H9 (cell line): Measurements from ENCODE around the gene KANSL1. TPM values are rescaled to one million over a fixed set of nuclear protein-coding genes. Genes with fewer than 3 reads are reported as not detected.
A peak's percentile ranks its signal among the peaks of the same experiment; 100 is the strongest.

Experiments used
- DNase-seq: peaks from one replicate; pipeline ENCODE4 v3.0.0-alpha.2; 2017
- H2AFZ ChIP-seq: one replicate; pipeline ENCODE4 v1.6.1; 2013; ENCODE audit warnings: mild to moderate bottlenecking, low read length, control low read depth, moderate library complexity
- H2AK5ac ChIP-seq: 2 replicates; pipeline ENCODE4 v1.6.1; 2013; ENCODE audit warnings: low read length, control low read depth, mixed read lengths; ENCODE audit not compliant: insufficient read length
- H2BK120ac ChIP-seq: one replicate; pipeline ENCODE4 v1.6.1; 2013; ENCODE audit warnings: low read depth, mild to moderate bottlenecking, low read length, control low read depth, inconsistent platforms; ENCODE audit not compliant: poor library complexity, severe bottlenecking
- H2BK12ac ChIP-seq: 2 replicates; pipeline ENCODE4 v1.6.1; 2013; ENCODE audit warnings: low read length, control low read depth, mixed read lengths, low read depth; ENCODE audit not compliant: insufficient read length
- H2BK15ac ChIP-seq: 2 replicates; pipeline ENCODE4 v1.6.1; 2013; ENCODE audit warnings: low read depth, low read length, control low read depth
- H2BK20ac ChIP-seq: one replicate; pipeline ENCODE4 v1.6.1; 2013; ENCODE audit warnings: low read depth, mild to moderate bottlenecking, low read length, control low read depth, inconsistent platforms; ENCODE audit not compliant: poor library complexity, severe bottlenecking
- H2BK5ac ChIP-seq: 2 replicates; pipeline ENCODE4 v1.6.1; 2013; ENCODE audit warnings: low read length, control low read depth, mixed read lengths; ENCODE audit not compliant: insufficient read length
- H3K14ac ChIP-seq: 2 replicates; pipeline ENCODE4 v1.6.1; 2013; ENCODE audit warnings: low read length, control low read depth; ENCODE audit not compliant: insufficient read depth
- H3K18ac ChIP-seq: 2 replicates; pipeline ENCODE4 v1.6.1; 2013; ENCODE audit warnings: low read depth, mild to moderate bottlenecking, mixed read lengths, low read length, control low read depth; ENCODE audit not compliant: insufficient read length
- H3K23ac ChIP-seq: 2 replicates; pipeline ENCODE4 v1.6.1; 2013; ENCODE audit warnings: low read length, control low read depth, mixed read lengths, low read depth; ENCODE audit not compliant: insufficient read length
- H3K23me2 ChIP-seq: 2 replicates; pipeline ENCODE4 v1.6.1; 2013; ENCODE audit warnings: low read depth, mild to moderate bottlenecking, mixed read lengths, low read length, control low read depth; ENCODE audit not compliant: insufficient read length, poor library complexity, severe bottlenecking
- H3K27ac ChIP-seq: 2 replicates; pipeline ENCODE4 v1.5.1; 2013; ENCODE audit warnings: low read length, control low read depth, mixed read lengths, low read depth; ENCODE audit not compliant: insufficient read length
- H3K27me3 ChIP-seq: 2 replicates; pipeline ENCODE4 v1.6.1; 2013; ENCODE audit warnings: low read length, control low read depth, inconsistent platforms; ENCODE audit not compliant: insufficient read depth
- H3K4ac ChIP-seq: 2 replicates; pipeline ENCODE4 v1.6.1; 2013; ENCODE audit warnings: low read depth, mild to moderate bottlenecking, control low read depth, inconsistent platforms, low read length, moderate library complexity
- H3K4me1 ChIP-seq: 2 replicates; pipeline ENCODE4 v1.6.1; 2013; ENCODE audit warnings: low read length, control low read depth, inconsistent platforms; ENCODE audit not compliant: insufficient read depth
- H3K4me2 ChIP-seq: 2 replicates; pipeline ENCODE4 v1.6.1; 2013; ENCODE audit warnings: low read length, control low read depth, mixed read lengths; ENCODE audit not compliant: insufficient read length, insufficient read depth
- H3K56ac ChIP-seq: 2 replicates; pipeline ENCODE4 v1.6.1; 2013; ENCODE audit warnings: low read depth, mild to moderate bottlenecking, mixed read lengths, low read length, control low read depth; ENCODE audit not compliant: insufficient read length
- H3K79me1 ChIP-seq: 2 replicates; pipeline ENCODE4 v1.6.1; 2013; ENCODE audit warnings: low read depth, mild to moderate bottlenecking, moderate library complexity, low read length, control low read depth, inconsistent platforms; ENCODE audit not compliant: insufficient read depth, poor library complexity, severe bottlenecking
- H3K79me2 ChIP-seq: 2 replicates; pipeline ENCODE4 v1.6.1; 2013; ENCODE audit warnings: low read length, control low read depth, inconsistent platforms; ENCODE audit not compliant: insufficient read depth
- H3K9ac ChIP-seq: 2 replicates; pipeline ENCODE4 v1.6.1; 2013; ENCODE audit warnings: low read length, control low read depth, mixed read lengths; ENCODE audit not compliant: insufficient read length; ENCODE audit errors: extremely low read depth
- H3K9me3 ChIP-seq: one replicate; pipeline ENCODE4 v1.6.1; 2013; ENCODE audit warnings: low read depth, low read length, inconsistent platforms; ENCODE audit not compliant: control insufficient read depth
- H3T11ph ChIP-seq: one replicate; pipeline ENCODE4 v1.6.1; 2013; ENCODE audit warnings: mild to moderate bottlenecking, low read length, control low read depth, inconsistent platforms
- H4K20me1 ChIP-seq: one replicate; pipeline ENCODE4 v1.6.1; 2013; ENCODE audit not compliant: control insufficient read depth, insufficient read length, insufficient read depth
- H4K5ac ChIP-seq: 2 replicates; pipeline ENCODE4 v1.6.1; 2013; ENCODE audit warnings: low read depth, mild to moderate bottlenecking, mixed read lengths, low read length, control low read depth; ENCODE audit not compliant: insufficient read length
- H4K8ac ChIP-seq: replicated peaks from 2 replicates; pipeline ENCODE4 v1.6.1; 2013; ENCODE audit warnings: low read length, control low read depth, mixed read lengths, low read depth; ENCODE audit not compliant: insufficient read length
- H4K91ac ChIP-seq: 2 replicates; pipeline ENCODE4 v1.6.1; 2013; ENCODE audit warnings: low read depth, mild to moderate bottlenecking, moderate library complexity, mixed read lengths, low read length, control low read depth; ENCODE audit not compliant: insufficient read length
- H3K27ac Mint-ChIP-seq, 3 experiments: 2 replicates in 2 of 3; 3 replicates in 1 of 3; pipeline ENCODE4 v1.8.0; 2020 to 2021; ENCODE audit warnings: mixed read lengths in 3 of 3, mild to moderate bottlenecking in 1 of 3, moderate library complexity in 1 of 3
- H3K27me3 Mint-ChIP-seq: 2 replicates; pipeline ENCODE4 v1.8.0; 2021; ENCODE audit warnings: low read depth, mild to moderate bottlenecking, moderate library complexity, mixed read lengths
- H3K36me3 Mint-ChIP-seq, 3 experiments: 2 replicates in 2 of 3; 3 replicates in 1 of 3; pipeline ENCODE4 v1.8.0; 2020 to 2021; ENCODE audit warnings: low read depth in 3 of 3, mixed read lengths in 3 of 3; ENCODE audit not compliant: insufficient read depth in 1 of 3
- H3K4me1 Mint-ChIP-seq, 2 experiments: 2 replicates each; pipeline ENCODE4 v1.8.0; 2020; ENCODE audit warnings: mixed read lengths in 2 of 2
- H3K4me3 Mint-ChIP-seq, 2 experiments: 2 replicates in 1 of 2; 3 replicates in 1 of 2; pipeline ENCODE4 v1.8.0; 2020 to 2021; ENCODE audit warnings: mild to moderate bottlenecking in 2 of 2, mixed read lengths in 2 of 2, moderate library complexity in 1 of 2
- H3K9me3 Mint-ChIP-seq, 2 experiments: 2 replicates in 1 of 2; 3 replicates in 1 of 2; pipeline ENCODE4 v1.8.0; 2020; ENCODE audit warnings: mild to moderate bottlenecking in 2 of 2, mixed read lengths in 2 of 2, moderate library complexity in 1 of 2
- WGBS: extraction: QIAGEN DNeasy Blood & Tissue Kit; methylation state at CpG from one replicate; pipeline ENCODE4 v1.1.7; 2013; ENCODE audit warnings: missing lambda C conversion rate, low lambda C conversion rate, mixed read lengths; ENCODE audit not compliant: insufficient read length; ENCODE audit errors: extremely low coverage; 5-methylcytosine and 5-hydroxymethylcytosine counted together
- total RNA-seq: library from RNA; stranded (reverse); gene quantifications from 2 replicates; pipeline ENCODE4 v1.2.1, GENCODE V29; 2021
- TF ChIP-seq, protein P1 (sequence below): fragments of 200-600 bp; sonication (generic); conservative IDR thresholded peaks from 3 replicates; pipeline ENCODE4 v1.8.0; 2021; ENCODE audit warnings: antibody characterized with exemption, mild to moderate bottlenecking

KANSL1 gene
- total RNA-seq, 1 experiment from 2014 or later: 114 TPM

DNA sequence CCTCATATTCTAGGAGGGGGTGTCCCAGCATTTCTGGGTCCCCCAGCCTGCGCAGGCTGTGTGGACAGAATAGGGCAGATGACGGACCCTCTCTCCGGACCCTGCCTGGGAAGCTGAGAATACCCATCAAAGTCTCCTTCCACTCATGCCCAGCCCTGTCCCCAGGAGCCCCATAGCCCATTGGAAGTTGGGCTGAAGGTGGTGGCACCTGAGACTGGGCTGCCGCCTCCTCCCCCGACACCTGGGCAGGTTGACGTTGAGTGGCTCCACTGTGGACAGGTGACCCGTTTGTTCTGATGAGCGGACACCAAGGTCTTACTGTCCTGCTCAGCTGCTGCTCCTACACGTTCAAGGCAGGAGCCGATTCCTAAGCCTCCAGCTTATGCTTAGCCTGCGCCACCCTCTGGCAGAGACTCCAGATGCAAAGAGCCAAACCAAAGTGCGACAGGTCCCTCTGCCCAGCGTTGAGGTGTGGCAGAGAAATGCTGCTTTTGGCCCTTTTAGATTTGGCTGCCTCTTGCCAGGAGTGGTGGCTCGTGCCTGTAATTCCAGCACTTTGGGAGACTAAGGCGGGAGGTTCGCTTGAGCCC, 182.5 kb downstream of the KANSL1 start:
- no peak overlapping the region for H3K27ac ChIP-seq
- DNase-seq: peak; percentile 68
- no peak overlapping the region for H3K9ac ChIP-seq
- no peak overlapping the region for H3K18ac ChIP-seq
- H3K9me3 ChIP-seq: no peaks in the 10 kb centered on the region
- H3K9me3 Mint-ChIP-seq: peaks cover 0 to 6% of the 10 kb centered on the region in 2 experiments; a peak in 2 of 5 replicates
- TF ChIP-seq, protein P1, sequence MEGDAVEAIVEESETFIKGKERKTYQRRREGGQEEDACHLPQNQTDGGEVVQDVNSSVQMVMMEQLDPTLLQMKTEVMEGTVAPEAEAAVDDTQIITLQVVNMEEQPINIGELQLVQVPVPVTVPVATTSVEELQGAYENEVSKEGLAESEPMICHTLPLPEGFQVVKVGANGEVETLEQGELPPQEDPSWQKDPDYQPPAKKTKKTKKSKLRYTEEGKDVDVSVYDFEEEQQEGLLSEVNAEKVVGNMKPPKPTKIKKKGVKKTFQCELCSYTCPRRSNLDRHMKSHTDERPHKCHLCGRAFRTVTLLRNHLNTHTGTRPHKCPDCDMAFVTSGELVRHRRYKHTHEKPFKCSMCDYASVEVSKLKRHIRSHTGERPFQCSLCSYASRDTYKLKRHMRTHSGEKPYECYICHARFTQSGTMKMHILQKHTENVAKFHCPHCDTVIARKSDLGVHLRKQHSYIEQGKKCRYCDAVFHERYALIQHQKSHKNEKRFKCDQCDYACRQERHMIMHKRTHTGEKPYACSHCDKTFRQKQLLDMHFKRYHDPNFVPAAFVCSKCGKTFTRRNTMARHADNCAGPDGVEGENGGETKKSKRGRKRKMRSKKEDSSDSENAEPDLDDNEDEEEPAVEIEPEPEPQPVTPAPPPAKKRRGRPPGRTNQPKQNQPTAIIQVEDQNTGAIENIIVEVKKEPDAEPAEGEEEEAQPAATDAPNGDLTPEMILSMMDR: peak; percentile 39; the same call in 2 of the 3 replicates
- H3K4me3 Mint-ChIP-seq: no peak overlapping the region
- H3K56ac ChIP-seq: no peak overlapping the region
- H3K27ac Mint-ChIP-seq: no peak overlapping the region
- H3K14ac ChIP-seq: no peak overlapping the region
- no peaks in the 10 kb centered on the region; a peak in 2 of 7 replicates for H3K36me3 Mint-ChIP-seq
- H3K27me3 Mint-ChIP-seq: peaks cover 2% of the 10 kb centered on the region
- H3K79me1 ChIP-seq: no peaks in the 10 kb centered on the region
- no peaks in the 10 kb centered on the region for H4K20me1 ChIP-seq
- H2BK12ac ChIP-seq: no peak overlapping the region
- H4K8ac ChIP-seq: no peak overlapping the region
- no peak overlapping the region for H3K4ac ChIP-seq
- H2BK5ac ChIP-seq: no peak overlapping the region
- H3K79me2 ChIP-seq: no peaks in the 10 kb centered on the region
- H4K91ac ChIP-seq: no peak overlapping the region
- H3K23me2 ChIP-seq: no peaks in the 10 kb centered on the region
- no peak overlapping the region for H4K5ac ChIP-seq
- no peaks in the 10 kb centered on the region for H3K27me3 ChIP-seq
- H3K4me1 Mint-ChIP-seq: 0 out of 4 replicates have a peak, but pooled peaks cover 0 to 6% of the 10 kb centered on the region in 2 experiments
- H2BK15ac ChIP-seq: no peak overlapping the region
- no peak overlapping the region for H2AK5ac ChIP-seq
- no peak overlapping the region for H2BK20ac ChIP-seq
- no peaks in the 10 kb centered on the region for H3K4me1 ChIP-seq
- no peak overlapping the region for H2AFZ ChIP-seq
- H3T11ph ChIP-seq: no peak overlapping the region
- H3K4me2 ChIP-seq: no peak overlapping the region
- no CpG with 5 or more reads among the region's 16 CpGs for whole genome bisulfite sequencing
- no peak overlapping the region for H2BK120ac ChIP-seq
- no peak overlapping the region for H3K23ac ChIP-seq
